Measurements from ENCODE around the gene WDR89. TPM values are rescaled to one million over a fixed set of nuclear protein-coding genes. Genes with fewer than 3 reads are reported as not detected.

WDR89 gene
- total RNA-seq, 1 experiment from 2014 or later: 19.7 TPM

GRCh38 chr14:63573581-63573980 lies 68.1 kb downstream of the WDR89 start:
- H3K27ac Mint-ChIP-seq (ENCODE audit: unreplicated experiment): peak overlapping the region; percentile 75
- TF ChIP-seq CTCF (IDR thresholded peaks at IDR 0.05; ENCODE audit: unreplicated experiment): no peak
- no peaks in the 10 kb centered on the region for H3K27me3 Mint-ChIP-seq (ENCODE audit: unreplicated experiment)
- H3K36me3 Mint-ChIP-seq (ENCODE audit: insufficient read depth, unreplicated experiment): no peaks in the 10 kb centered on the region
- intact Hi-C loops (cut with micrococcal nuclease; ENCODE audit: unreplicated experiment): no loop called here
- CTCF ChIA-PET: interaction anchor here (0.7 to 1.0 kb wide), 6 partner anchors 9 to 887 kb away, joined by 3 read pairs; partner anchors contain the start of gene PPP2R5E
- H3K4me3 Mint-ChIP-seq (ENCODE audit: low read depth, unreplicated experiment): no peak overlapping the region
- no peaks in the 10 kb centered on the region for H3K9me3 Mint-ChIP-seq (ENCODE audit: low read depth, unreplicated experiment)
- peak; percentile 7 for DNase-seq
- BruUV-seq (replicated peaks): no TSS peak
- peaks cover 14% of the 10 kb centered on the region for H3K4me1 Mint-ChIP-seq (ENCODE audit: low read depth, unreplicated experiment)

GRCh38 chr14:63565448-63565847 lies 76.2 kb downstream of the WDR89 start:
- H3K36me3 Mint-ChIP-seq (ENCODE audit: insufficient read depth, unreplicated experiment): peaks cover 10% of the 10 kb centered on the region
- BruUV-seq (replicated peaks): no TSS peak
- H3K4me3 Mint-ChIP-seq (ENCODE audit: low read depth, unreplicated experiment): no peak overlapping the region
- intact Hi-C loops (cut with micrococcal nuclease; ENCODE audit: unreplicated experiment): no loop called here
- no peak for TF ChIP-seq CTCF (IDR thresholded peaks at IDR 0.05; ENCODE audit: unreplicated experiment)
- no peak overlapping the region for H3K27ac Mint-ChIP-seq (ENCODE audit: unreplicated experiment)
- CTCF ChIA-PET: no interaction called here
- H3K9me3 Mint-ChIP-seq (ENCODE audit: low read depth, unreplicated experiment): peaks cover 2% of the 10 kb centered on the region
- DNase-seq: no peak
- no peaks in the 10 kb centered on the region for H3K27me3 Mint-ChIP-seq (ENCODE audit: unreplicated experiment)
- peaks cover 18% of the 10 kb centered on the region for H3K4me1 Mint-ChIP-seq (ENCODE audit: low read depth, unreplicated experiment)

GRCh38 chr14:63564318-63564717 lies 77.4 kb downstream of the WDR89 start:
- peak; percentile 31 for DNase-seq
- Mint-ChIP-seq H3K9me3 (ENCODE audit: low read depth, unreplicated experiment) (peaks cover 2% of the 10 kb centered on the region), H3K36me3 (ENCODE audit: insufficient read depth, unreplicated experiment) (peaks cover 10% of the 10 kb centered on the region), H3K27ac (ENCODE audit: unreplicated experiment) (no peak overlapping the region), H3K4me1 (ENCODE audit: low read depth, unreplicated experiment) (peaks cover 18% of the 10 kb centered on the region), H3K4me3 (ENCODE audit: low read depth, unreplicated experiment) (no peak overlapping the region), H3K27me3 (ENCODE audit: unreplicated experiment) (no peaks in the 10 kb centered on the region)
- no TSS peak for BruUV-seq (replicated peaks)
- intact Hi-C loops (cut with micrococcal nuclease; ENCODE audit: unreplicated experiment): no loop called here
- CTCF ChIA-PET: interaction anchor here (0.6 to 1.0 kb wide), 2 partner anchors 10 to 95 kb away, joined by 3 read pairs; no protein-coding TSS in a partner anchor
- no peak for TF ChIP-seq CTCF (IDR thresholded peaks at IDR 0.05; ENCODE audit: unreplicated experiment)

GRCh38 chr14:63563370-63564026 lies 78.2 kb downstream of the WDR89 start:
- peaks cover 2% of the 10 kb centered on the region for H3K9me3 Mint-ChIP-seq (ENCODE audit: low read depth, unreplicated experiment)
- no peak for TF ChIP-seq CTCF (IDR thresholded peaks at IDR 0.05; ENCODE audit: unreplicated experiment)
- H3K27ac Mint-ChIP-seq (ENCODE audit: unreplicated experiment): peak overlapping the region; percentile 69
- H3K4me1 Mint-ChIP-seq (ENCODE audit: low read depth, unreplicated experiment): peaks cover 18% of the 10 kb centered on the region
- BruUV-seq (replicated peaks): no TSS peak
- peak overlapping the region; percentile 9 for H3K4me3 Mint-ChIP-seq (ENCODE audit: low read depth, unreplicated experiment)
- intact Hi-C loops (cut with micrococcal nuclease; ENCODE audit: unreplicated experiment): loop anchor here (2.0 kb wide), 1 partner anchor 19 kb away; no protein-coding TSS in a partner anchor
- DNase-seq: peak; percentile 46
- CTCF ChIA-PET: interaction anchor here (0.6 to 1.0 kb wide), 3 partner anchors 10 to 96 kb away, joined by 3 read pairs; no protein-coding TSS in a partner anchor
- no peaks in the 10 kb centered on the region for H3K27me3 Mint-ChIP-seq (ENCODE audit: unreplicated experiment)
- H3K36me3 Mint-ChIP-seq (ENCODE audit: insufficient read depth, unreplicated experiment): peaks cover 10% of the 10 kb centered on the region
